CD4-positive, alpha-beta T cell treated with Interleukin-4 for 1 hour (primary cell): Measurements from ENCODE around the gene NISCH.
"Not testable (repeated sequence)": the region's sequence is repeated elsewhere in the genome, so short reads cannot be mapped to it uniquely, and the experiment has no call there.

Experiments used
- DNase-seq, 2 donors: peaks; one replicate each; pipeline ENCODE4 v3.0.0-alpha.2; 2020 to 2022

NISCH gene

DNA sequence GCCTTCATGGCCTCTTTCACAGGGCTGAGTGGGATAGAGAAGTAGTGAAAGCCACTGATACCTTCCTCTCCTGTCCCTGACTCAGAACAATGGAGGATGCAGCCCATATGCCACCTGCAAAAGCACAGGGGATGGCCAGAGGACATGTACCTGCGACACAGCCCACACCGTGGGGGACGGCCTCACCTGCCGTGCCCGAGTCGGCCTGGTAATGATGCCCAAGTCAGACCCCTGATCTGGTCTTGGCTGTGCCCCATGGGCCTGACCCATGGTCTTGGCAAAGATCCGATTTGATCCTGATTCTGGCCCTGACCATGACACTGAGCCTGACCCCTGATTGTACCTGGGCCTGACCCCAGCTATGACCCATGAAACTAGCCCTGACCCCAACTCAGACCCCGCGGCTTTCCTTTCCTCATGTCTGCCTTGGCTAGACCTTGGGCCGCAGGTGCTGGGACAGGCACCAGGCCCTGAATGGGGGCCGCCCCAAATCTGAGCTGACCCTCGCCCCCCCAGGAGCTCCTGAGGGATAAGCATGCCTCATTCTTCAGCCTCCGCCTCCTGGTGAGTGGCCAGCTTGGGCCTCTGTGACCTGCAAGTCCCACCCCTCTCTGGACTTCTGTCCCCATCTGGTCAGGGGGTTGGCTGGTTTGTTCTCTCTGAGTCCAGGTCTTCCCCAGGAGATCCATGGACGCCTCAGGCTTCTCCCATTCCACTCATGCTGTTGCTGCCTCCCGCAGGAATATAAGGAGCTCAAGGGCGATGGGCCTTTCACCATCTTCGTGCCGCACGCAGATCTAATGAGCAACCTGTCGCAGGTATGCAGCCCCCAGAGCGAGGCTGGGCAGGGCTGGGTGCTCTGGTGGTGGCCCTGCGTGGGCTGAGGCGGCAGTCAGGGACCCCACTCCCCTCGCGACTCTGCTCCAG is 62.7 kb downstream of the NISCH start:
- DNase-seq, result no peak

DNA sequence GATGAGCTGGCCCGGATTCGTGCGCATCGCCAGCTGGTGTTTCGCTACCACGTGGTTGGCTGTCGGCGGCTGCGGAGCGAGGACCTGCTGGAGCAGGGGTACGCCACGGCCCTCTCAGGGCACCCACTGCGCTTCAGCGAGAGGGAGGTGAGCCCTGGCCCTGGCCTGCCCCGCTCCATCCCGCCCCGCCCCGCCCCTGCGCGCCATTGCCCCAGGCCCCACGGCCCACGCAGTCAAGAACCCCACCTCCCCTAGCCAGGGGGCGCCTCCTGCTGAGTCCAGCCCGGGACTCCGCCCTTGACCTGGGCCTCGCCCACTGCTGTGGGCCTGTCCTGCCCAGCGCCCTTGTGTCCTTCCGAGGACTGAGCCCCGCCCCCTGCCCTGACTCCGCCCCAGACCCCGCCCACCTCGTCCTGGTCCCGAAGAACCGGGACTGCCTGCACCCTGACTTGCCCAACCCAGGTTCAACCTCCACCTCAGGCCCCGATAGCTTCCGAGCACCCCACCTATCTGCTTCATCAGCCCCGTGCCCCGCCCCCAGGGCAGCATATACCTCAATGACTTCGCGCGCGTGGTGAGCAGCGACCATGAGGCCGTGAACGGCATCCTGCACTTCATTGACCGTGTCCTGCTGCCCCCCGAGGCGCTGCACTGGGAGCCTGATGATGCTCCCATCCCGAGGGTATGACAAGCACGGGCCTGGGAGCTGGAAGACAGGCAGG is 63.5 kb downstream of the NISCH start:
- DNase-seq, result no peak

DNA sequence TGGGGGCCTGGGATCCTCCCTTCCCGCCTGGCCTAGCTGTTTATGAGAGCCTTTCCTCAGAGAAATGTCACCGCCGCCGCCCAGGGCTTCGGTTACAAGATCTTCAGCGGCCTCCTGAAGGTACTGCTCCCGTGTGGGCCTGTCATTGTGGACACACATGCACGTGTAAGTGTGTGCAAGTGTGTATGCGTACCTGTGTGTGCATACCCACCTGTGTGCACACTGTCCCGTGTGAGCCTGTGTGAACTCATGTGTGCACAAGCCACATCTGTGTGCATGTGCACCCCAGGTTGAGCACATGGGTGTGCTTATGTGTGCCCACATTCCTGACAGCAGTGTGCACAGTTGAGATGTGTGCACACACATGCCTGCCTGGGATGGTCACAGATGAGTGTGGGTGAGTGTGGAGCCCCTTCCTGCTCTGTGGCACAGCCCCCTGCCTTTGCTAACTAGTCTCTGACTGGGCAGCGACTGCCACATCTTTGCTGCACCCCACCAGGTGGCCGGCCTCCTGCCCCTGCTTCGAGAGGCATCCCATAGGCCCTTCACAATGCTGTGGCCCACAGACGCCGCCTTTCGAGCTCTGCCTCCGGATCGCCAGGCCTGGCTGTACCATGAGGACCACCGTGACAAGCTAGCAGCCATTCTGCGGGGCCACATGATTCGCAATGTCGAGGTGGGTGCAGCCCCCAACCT is 64.2 kb downstream of the NISCH start:
- no peak for DNase-seq

DNA sequence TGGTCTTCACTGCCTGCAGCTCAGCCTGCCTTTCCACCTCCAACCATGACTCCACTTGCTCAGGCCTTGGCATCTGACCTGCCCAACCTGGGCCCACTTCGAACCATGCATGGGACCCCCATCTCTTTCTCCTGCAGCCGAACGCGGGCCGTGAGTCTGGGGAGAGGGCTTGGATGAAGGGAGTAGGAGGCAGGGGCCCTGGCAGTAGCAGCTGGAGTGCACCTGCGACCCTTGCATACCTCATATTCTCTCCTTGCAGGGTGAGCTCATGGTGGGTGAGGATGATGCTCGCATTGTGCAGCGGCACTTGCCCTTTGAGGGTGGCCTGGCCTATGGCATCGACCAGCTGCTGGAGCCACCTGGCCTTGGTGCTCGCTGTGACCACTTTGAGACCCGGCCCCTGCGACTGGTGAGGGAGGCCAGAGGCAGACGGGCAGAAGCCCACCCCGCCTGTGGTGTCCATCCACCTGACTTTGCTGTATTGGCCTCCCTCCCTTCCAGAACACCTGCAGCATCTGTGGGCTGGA is 64.8 kb downstream of the NISCH start:
- no peak for DNase-seq

DNA sequence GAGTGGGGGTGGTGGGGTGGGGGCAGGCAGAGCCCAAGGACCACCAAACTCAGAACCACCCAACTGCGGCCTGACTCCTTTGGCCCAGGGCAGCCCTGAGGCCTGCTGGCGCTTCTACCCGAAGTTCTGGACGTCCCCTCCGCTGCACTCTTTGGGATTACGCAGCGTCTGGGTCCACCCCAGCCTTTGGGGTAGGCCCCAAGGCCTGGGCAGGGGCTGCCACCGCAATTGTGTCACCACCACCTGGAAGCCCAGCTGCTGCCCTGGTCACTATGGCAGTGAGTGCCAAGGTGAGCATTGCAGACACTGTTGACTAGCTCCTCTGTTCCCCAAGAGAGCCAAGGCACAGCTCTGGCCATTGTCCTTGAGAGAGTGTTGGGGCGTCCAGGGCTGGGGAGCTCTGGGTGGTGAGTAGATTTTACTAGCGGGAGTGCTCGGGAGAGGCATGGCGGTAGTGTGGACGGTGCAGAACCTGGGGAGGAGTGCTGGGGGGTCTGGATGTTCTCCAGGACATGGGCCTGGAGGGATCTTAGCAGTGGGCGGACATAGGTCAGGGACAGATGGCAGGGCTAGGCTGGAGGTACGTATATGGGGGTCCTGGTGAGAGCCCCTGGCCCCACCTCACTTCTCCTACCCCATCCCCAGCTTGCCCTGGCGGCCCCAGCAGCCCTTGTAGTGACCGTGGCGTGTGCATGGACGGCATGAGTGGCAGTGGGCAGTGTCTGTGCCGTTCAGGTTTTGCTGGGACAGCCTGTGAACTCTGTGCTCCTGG is 65.5 kb downstream of the NISCH start:
- DNase-seq, result no peak

DNA sequence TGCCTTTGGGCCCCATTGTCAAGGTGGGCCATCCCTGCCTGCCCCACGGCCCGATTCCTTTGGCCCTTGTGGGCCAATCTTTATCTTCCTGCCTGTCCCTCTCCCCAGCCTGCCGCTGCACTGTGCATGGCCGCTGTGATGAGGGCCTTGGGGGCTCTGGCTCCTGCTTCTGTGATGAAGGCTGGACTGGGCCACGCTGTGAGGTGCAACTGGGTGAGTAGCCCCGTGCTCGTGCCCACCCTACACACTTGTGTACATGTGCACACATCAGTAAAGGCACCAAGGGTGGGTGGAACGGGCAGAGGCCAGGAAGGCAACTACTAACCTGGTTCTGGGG is 66.1 kb downstream of the NISCH start:
- DNase-seq, result no peak

DNA sequence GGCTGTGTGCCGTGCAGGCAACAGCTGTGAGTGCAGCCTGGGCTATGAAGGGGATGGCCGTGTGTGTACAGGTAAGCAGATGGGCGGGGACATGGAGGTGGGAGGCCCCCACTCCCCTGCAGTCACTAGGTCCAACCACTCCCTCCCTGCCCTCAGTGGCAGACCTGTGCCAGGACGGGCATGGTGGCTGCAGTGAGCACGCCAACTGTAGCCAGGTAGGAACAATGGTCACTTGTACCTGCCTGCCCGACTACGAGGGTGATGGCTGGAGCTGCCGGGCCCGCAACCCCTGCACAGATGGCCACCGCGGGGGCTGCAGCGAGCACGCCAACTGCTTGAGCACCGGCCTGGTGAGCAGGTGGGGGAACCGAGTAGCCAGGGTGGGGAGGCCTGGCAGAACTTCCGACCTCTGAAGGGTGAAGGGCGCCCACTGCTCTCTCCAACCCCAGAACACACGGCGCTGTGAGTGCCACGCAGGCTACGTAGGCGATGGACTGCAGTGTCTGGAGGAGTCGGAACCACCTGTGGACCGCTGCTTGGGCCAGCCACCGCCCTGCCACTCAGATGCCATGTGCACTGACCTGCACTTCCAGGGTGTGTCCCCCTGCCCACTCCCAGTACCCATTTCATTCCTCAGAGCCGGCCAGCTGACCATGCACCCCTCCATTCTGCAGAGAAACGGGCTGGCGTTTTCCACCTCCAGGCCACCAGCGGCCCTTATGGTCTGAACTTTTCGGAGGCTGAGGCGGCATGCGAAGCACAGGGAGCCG is 66.7 kb downstream of the NISCH start:
- no peak for DNase-seq

DNA sequence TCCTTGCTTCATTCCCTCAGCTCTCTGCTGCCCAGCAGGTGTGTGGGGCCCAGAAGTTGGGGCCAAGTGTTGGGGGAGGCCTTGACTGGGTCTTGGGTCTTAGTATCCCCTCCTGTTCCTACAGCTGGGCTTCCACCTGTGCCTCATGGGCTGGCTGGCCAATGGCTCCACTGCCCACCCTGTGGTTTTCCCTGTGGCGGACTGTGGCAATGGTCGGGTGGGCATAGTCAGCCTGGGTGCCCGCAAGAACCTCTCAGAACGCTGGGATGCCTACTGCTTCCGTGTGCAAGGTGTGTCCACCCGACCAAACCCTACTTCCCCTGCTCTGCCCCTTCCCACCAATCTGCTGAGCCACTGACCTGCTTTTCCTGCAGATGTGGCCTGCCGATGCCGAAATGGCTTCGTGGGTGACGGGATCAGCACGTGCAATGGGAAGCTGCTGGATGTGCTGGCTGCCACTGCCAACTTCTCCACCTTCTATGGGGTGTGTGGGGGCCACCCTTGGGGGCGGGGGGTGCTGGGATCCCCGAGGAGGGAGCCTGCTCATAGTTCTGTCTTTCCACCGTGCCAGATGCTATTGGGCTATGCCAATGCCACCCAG is 67.3 kb downstream of the NISCH start:
- DNase-seq, result no peak

DNA sequence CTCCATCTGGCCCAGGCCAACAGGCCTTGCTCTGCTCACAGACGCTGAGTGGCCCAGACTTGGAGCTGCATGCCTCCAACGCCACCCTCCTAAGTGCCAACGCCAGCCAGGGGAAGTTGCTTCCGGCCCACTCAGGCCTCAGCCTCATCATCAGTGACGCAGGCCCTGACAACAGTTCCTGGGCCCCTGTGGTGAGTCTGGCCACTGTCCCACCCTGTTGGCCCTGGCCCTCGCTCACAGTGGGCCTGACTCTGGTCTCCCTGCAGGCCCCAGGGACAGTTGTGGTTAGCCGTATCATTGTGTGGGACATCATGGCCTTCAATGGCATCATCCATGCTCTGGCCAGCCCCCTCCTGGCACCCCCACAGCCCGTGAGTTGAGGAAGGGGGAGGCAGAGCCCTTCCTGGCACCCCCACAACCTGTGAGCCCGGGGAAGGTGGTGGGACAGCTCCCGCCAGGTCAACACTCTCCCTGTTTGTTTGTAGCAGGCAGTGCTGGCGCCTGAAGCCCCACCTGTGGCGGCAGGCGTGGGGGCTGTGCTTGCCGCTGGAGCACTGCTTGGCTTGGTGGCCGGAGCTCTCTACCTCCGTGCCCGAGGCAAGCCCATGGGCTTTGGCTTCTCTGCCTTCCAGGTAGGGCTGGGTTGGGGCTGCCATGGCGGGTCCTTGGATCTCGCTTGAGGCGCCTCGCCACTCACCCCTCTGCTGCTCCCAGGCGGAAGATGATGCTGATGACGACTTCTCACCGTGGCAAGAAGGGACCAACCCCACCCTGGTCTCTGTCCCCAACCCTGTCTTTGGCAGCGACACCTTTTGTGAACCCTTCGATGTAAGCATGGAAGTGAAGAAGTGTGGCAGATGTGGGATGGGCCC is 68.2 kb downstream of the NISCH start:
- no peak for DNase-seq

DNA sequence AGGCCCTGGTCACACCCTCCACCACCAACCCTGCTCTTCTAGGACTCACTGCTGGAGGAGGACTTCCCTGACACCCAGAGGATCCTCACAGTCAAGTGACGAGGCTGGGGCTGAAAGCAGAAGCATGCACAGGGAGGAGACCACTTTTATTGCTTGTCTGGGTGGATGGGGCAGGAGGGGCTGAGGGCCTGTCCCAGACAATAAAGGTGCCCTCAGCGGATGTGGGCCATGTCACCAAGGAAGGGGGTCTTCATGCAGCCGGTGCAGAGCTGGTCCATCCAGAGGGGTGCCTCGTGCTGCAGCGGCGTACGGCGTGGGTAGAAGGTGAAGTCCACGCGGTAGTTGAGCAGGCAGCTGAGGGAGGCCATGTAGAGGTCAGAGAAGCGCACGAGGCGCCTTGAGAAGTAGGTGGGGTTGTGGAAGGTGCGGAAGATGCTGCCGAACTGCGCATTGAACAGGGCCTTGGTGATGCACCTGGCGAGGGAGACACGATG is 68.9 kb downstream of the NISCH start:
- DNase-seq, result no peak

DNA sequence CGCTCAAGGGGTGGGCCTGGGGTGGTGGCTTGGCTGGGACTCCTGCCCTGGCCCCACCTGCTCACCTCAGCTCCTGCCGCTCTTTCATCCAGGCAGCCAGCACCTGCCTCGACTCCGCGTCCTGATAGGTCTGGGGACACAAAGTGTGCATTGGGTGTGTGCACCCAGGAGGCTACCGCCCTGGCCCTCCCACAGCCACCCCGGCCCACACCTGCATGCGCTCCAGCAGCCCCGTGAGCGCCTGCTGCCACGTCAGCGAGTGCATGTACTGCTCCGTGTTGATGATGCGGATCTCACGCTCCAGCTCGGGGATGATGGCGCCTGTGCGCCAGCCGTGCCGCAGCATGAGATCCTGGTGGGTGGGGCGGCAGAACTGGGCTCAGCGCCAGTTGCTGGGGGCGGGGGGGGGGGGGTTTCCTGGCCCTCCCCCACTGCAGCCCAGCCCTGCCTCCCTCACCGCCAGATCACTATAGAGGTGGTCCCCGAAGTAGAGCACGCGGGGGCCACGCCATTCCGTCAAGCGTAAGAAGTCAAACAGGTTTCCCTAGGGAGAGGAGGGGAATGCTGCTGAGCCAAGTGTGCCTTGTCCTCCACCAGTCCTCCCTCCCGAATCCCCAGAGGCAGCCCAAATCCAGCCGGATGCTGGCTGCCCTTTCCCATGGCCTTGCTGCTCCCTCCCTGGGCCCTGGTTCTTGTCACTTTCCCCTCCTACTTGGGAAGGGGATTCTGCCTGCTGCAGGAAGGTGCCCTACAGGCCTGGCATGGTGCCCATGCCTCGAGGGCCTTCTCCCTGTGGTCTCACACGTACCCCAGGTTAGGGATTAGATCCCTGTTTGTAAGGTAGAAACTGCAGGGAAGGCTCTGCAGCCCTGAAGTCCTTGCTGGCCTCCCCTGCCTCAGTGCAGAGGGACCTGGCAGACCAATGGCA is 69.6 kb downstream of the NISCH start:
- DNase-seq, result no peak

DNA sequence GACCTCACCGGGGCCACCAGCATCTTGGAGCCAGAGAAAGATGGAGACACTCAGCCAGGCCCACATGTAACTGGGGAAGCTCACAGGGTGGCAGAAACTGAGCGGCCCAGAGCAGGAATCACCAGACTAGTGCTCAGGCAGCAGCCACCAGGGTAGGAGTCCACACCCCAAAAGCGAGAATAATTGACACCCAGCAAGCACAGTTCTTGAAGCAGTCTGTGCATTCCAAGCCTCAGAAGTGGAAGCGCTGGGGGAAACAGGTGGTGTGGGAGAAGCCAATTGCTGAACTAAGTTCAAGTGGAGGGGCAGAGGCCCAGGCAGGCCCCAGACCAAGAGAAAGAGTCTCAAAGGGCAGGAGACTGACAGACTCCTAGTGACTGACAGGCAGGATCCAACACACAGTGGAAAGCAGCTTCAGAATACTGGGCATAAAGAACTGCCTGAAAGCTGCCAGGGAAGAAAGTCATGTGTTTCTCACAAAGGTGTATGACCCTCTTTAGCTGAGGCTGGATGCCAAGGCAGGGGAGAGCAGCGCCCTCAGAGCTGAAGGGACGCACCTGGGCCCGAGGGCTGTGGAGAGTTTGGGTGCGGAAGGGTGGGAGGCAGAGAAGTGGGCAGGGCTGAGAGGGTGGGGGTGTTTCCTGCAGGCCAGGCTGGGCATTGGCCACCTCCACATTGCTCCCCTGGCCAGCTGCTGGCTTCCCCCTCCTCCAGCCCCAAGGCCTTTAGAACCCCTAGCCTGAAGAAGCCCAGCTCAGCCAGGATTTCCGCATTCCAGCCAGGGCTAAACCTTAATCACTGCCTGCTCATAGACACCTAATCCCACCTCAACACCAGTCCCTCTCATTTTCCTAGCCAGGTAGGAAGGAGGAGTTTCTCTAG is 70.5 kb downstream of the NISCH start:
- no peak for DNase-seq

DNA sequence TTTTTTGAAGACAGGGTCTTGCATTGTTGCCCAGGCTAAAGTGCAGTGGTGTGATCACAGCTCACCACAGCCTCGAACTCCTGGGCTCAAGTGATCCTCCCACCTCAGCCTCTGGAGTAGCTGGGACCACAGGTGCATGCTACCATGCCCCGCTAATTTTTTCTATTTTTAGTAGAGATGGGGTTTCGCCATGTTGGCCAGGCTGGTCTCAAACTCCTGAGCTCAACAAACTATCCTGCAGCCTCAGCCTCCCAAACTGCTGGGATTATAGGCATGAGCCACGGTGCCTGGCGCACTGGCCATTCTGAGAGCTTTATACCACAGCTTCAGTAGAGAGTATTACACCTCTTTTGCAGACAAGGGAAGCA is 71.3 kb downstream of the NISCH start:
- not testable (repeated sequence) for DNase-seq

DNA sequence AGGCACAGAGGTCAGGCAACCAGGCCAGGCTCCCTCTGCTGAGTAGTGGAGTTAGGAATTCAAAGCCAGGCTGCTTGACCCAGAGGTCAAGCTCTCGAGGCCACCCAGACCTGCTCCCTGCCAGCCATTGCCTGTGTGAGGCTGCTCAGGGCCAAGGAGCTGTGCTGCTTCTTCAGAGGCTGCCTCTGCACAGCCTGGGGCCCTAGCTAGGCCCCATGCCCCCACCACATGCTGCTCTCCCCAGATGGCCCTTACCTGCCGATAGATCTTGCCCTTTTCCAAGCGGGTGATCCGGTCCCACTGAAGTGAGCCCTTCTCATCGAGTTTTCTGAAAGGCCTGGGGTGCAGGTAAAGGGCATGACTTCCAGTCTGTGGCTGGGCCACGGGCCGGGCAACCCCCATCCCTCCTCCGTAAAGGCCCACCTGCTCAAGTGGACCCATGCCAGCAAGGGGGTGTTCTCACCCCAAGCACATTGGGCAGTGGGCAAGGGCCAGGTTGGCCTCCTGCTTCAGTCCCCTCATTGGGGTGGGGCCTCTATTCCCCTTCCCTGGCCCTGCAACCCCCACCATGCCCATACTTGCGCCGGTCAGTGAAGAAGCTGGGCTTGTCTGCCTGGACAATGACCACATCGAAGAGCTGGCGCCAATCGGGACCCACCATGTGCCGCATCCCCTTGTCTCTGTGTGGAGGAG is 71.8 kb downstream of the NISCH start:
- DNase-seq, result no peak

DNA sequence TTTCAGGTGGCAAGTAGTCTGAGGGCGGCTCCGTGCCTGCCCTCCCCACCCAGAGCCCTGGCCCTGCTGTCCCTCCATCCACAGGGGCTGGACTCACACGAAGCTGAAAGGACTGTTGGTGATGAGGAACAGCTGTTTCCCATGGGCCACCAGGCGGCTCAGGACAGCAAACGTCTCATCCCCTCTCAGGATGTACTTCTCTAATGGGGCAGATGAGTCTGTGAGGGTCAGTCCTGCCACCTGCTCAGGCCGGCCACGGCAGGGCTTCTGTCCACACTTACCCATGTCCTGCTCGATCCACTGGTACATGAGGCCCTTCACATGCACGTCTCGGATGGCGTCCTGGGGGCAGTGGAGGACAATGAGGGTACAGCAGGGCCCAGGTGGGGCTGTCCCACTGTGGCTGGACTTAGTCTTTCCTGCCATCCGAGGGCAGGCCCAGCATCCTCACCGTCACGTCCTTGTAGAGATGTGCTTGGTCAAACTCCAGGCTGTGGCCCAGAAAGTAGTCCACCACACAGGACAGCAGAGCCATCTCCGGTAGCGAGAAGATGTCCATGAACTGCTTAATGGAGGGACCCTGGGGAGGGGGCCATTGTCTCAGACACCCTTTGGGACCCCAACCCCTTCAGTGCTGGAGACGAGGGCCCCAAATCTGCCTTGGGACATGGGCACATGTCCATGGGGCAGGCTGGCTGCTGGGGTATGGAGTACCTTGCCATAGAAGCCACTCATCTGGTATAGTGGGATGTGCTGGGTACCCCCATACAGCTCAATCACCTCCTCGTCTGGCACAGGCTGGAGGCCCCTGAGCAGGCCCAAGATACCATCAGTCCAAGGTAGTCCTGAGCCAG is 72.6 kb downstream of the NISCH start:
- DNase-seq, result no peak

DNA sequence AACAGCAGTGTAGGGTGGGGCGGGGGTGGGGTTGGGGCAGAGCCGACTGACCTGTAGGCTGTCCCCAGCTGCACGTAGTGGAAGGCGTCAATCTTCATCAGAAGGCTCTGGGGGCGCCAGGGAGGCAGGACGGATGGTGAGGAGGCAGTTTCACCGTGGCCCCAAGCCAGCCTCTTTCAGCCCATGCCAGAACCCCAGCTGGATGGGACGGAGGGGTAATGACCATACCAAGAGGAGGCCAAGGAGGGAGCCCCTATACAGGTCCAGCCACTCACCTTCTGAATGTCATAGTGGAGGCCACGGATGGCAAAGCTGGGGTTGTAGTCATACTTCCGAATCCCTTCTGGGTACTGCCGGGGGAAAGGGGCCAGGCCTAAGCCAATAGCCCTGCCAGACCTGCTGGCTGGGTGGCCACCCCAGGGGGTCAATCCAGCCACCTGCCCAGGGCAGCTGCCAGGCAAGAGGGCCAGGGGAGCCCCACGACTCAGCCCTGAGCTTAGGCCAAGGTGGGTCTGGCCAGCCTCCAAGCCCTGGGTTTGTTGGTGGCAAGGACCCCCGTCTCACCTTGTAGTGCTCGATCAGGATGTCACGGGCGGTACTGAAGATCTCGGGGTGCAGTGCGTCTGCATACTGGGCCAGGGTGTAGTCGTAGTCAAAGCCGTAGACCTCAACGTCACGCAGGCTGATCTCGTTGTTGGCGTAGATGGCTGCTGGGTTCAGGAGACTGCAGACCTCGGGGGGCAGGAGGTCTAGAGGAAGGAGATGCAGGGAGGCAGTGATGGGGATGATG is 73.4 kb downstream of the NISCH start:
- no peak for DNase-seq
